Hippocampal formation (tissue), 2 donors: Measurements from ENCODE around the gene C2CD2L.
A peak's percentile ranks its signal among the peaks of the same experiment; 100 is the strongest.
"Not testable (repeated sequence)": the region's sequence is repeated elsewhere in the genome, so short reads cannot be mapped to it uniquely, and the experiment has no call there.

Experiments
- DNase-seq, 2 donors: peaks; one replicate each; lab custom pipeline; 2025; lab: John Stamatoyannopoulos, UW

C2CD2L gene

DNA sequence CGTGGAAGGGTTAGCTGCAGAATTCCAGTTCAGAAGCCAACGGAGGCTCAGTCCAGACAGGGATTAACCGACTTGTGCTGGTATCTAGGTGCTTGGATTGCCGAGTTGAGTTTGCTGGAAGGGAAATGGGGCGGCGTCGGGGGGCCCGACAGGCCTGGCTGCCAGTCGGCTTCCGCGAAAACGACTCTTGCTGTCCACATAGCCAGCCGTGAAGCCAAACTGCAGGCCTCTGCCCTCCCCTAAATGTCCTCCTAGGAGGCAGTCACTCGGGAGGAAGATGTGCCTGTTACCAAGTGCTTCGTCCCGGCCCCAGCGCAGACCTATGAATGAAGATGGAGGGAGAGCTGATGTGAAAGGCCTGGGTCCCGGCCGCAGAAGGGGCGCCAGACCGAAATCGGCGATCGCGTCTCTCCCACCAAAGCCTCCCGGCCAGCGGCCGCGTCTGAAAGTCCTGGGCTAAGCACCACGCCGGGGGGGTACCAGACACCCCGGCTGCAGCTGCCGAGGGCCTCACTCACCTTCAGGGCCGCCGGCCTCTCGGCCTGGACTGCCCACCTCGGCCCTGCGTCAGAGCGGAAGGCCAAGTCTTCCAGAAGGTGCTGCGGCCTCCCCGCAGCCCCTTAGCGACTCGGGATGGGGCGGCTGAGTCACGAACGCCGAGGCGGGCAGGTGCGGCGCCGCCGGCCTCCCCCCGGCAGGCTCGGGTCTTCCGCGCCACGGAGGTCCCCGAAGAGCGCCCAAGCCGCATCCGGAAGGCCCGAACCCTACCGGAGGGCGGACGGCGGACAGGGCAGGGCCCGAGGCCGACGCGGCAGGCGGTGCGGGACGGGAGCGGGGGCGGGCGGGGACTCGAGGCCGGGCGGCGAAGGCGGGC is 13.0 kb upstream of the C2CD2L start:
- peak in 1 of 2 donors; percentile 54 for DNase-seq

DNA sequence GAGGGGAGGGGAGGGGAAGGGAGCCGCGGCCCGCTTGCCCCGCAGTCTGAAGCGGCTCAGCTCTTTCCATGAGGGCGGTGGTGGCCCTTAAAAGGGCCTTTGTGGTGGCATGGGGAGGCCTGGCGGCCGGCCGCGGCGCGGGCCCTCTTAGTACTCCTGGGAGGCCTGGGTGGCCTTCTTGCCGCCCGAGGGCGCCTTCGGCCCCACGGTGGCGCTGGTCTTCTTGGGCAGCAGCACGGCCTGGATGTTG is 12.4 kb upstream of the C2CD2L start:
- peak; percentile 74 for DNase-seq

DNA sequence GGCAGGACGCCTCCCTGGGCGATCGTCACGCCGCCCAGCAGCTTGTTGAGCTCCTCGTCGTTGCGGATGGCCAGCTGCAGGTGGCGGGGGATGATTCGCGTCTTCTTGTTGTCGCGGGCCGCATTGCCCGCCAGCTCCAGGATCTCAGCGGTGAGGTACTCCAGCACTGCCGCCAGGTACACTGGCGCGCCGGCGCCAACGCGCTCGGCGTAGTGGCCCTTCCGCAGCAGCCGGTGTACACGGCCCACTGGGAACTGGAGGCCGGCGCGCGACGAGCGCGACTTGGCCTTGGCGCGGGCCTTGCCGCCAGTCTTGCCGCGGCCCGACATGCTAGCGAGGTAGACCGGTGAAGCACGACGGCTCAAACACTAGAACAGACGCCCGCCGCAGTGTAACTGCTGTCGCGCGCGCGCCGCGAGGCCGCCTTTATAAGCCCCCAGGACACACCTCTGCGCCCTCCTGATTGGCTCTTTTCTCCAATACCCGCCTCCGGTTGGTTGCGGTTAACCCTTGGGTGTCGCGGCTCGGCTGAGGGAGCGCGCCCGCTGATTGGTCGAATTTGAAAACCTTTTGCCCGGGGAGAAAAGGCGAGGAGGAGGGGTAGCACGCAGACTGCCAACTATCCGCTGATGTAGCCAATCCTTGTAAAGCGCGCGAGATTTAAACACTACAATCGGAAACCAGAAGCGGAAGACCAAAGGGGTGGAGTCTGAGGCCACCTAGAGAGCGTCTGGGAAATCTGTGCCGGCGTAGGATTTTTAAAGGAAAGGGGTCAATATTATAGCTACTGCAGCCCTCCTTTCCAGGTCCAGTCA is 11.9 kb upstream of the C2CD2L start:
- peak; percentile 99 for DNase-seq

DNA sequence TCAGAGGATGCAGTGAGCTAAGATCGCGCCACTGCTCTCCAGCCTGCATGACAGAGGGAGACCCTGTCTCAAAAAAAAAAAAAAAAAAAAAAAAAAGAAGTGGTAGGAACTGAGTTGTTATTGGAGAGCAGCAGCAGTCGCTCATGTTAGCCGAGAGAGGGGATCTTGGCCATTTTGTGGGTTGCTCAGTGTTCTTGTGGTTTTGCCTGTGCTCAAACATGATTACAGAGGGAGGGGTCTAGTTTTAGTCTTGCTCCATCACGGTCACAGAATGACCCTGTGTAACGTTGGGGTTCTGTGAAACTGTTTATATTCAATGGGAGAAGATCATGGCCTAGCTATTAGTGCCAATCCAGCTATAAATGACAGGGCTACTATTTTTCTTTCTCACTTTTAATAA is 7.4 kb upstream of the C2CD2L start:
- no peak for DNase-seq

DNA sequence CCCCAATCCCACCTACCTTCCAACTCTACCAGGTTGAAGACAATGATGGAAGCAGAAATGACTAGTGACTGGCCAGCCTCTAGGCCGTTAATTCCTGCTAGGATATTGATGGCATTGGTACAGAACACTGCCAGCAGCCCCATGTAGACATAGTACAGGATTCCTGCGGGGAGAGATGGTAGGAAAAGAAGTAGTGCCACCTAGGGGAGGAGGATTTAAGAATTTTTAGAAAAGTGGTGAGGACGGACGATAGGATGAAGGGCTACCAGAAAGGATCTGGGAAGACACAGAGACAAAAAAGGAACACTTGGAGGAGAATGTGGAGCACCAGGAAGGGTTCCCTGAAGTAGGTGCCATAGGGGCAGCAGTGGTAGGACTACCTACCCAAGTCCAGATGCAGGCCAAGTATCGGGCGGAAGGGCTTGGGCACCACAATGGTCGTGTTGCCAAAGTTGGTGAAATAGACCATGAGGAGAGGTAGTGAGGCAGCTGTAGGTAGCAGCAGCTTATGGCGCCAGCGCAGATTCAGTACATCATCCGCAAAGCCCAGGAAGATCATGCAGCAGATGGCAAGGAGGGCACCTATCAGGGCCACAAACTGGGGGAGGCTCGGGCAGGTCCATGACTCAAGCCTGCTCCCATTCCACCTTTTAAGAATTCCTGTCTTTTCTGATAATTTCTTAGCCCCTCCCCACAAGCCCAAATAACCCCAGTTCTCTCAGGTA is 6.7 kb upstream of the C2CD2L start:
- peak in 1 of 2 donors; percentile 24 for DNase-seq

DNA sequence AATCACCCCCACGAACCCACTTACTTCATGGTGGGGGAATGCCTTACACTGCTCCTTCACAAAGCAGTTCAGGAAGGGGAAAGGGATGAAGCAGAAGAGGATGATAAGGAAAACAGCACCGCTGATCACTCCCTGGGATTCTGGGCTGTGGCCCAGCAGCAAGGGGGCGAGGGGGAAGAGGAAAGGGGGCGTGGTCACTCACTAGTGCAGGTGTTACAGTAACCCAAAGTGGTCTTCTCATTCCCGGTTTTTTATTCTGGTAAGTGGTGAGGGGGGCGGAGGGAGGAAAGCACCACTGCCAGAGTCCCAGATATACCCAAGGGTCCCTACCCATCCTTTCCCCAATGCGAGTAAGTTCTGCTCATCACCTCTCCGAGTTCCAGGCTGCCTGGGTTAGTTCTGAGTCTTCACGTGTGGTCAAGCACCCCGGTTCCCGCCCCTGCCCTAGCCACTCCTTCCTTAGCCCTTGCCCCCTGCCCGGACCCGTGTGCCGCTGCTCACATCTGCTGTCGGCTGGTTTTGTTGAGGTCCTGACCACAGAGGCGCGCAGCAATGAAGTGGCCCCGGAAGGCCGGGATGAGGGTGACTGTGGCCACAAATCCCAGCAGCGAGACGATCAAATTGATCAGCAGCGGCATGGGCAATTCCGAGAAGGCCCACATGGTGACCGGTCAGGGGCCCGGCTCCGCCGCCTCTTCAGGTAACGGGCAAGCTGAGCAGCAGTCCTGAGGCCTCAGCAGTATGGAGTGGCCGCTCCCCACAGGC is 6.0 kb upstream of the C2CD2L start:
- DNase-seq, result no peak

DNA sequence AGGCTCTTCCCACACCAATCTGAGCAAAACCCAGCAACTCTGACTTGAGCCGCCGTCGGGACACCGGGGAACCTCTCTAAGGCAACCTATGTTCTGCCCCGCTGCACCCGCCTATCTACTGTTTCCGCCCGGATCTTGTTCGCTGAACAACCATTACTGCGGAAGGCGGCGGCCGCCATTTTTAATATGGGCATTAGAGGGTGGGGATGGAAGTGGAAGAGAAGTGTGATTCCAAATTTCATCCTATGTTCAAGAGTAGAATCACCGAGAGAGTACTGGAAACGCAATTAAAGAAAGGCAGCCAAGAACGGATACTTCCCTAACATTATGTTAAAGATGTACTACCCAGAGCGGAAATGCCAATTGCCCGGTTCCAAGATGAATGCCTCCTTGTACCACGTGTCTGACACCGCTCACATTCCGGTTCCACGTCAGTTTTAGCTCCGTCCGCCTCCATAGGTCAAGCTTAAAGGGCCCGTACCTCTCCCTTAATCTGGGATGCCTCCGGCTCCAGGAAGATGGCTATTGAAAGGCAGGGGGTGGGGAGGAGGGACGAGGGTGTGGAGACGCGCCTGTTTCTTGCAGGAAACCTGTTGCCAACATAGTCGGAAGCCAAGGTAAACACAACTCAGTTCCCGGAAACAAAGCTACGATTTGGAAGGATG is 5.3 kb upstream of the C2CD2L start, which contains the start of gene DPAGT1:
DPAGT1 (minus strand) TSS at position 95 of the 665 bp plus-strand sequence. CDS start 198 bp downstream, outside the sequence.
- DNase-seq, result peak; percentile 88 to 98

DNA sequence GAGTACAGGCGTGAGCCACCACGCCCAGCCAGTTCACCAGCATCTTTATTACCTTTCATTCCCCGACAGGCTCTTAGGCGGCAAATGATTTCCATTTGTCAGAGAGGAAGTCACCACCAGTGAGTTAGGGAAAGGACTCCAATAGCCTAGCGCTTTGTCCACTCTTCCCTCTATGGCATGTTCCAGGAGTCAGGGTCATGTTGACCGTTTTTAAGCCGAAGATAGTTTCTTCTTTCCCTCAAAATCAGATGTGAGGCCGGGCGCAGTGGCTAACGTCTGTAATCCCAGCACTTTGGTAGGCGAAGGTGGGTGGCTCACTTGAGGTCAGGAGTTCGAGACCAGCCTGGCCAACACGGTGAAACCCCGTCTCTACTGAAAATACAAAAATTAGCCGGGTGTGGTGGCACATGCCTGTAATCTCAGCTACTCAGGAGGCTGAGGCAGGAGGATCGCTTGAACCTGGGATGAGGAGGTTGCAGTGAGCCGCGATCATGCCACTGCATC is 3.9 kb upstream of the C2CD2L start:
- DNase-seq, result not testable (repeated sequence)

DNA sequence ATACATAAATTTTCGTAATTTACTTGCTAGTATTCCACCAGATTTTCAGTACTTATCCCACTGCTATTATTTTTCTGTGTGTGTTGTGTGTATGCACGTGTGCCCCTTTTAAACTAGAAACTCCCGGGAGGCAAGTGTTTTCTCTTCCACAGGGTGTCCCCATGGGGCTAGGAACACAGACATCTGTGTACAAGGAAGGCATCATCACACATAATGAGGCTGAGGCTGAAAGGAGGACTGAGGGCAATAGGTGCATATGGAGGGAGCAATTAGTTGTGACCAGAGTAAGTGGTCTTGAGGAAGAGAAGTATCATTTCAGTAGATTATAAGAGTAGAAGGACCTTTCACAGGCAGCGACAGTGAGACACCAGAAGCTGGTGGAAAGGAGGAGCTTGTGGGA is 3.4 kb upstream of the C2CD2L start:
- peak in 1 of 2 donors; percentile 2 for DNase-seq

DNA sequence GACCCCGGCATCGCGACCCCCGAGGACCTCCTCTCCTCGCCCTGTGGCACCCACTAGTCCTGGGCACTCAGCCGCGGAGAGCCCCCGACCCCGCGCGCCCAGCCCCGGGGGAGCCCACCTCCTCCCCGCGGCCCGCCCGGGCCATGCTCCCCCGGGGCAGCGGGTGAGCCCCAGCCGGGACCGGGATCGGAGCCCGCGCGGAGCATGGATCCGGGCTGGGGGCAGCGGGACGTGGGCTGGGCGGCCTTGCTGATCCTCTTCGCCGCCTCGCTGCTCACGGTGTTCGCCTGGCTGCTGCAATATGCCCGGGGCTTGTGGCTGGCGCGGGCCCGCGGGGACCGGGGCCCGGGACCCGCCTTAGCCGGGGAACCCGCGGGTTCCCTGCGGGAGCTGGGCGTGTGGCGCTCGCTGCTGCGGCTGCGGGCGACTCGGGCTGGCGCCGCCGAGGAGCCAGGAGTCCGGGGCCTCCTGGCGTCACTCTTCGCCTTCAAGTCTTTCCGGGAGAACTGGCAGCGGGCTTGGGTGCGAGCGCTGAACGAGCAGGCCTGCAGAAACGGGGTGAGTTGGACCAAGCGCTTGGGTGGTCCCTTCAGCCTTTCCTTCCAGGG is 498 bp downstream of the C2CD2L start:
- DNase-seq, result no peak

DNA sequence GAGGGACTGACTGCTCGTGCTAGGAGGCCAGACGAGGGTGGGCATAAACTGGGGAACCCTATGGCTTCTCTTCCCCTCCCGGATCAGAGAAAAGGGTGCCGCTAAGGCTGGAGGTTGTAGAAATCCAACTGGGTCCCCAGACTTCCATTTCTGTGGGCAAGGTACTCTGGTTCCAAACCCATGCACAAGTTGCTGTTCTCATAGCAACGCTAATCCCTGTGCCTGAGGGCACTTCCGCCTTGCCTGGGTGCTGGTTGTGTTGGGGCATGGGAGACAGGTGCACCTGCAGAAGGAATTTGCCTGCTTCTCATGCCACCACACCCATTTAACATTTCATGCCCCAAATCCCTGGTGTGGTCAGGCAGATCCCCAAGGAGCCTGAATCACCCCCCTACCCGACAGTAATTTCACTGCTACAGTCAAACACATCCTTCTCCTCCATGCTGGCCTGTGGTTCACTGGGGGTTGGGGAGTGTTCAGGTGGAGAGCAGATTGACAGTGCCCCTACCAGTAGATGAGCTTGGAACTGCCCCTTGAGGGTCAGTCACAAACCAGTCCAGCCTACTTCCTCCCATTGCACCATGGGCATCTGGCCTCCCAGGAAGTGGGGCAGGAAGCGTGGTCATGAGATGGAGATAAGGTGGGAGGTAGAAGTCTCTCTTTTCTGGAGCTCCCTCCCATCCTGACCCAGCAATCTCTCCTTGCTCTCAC is 1.2 kb downstream of the C2CD2L start:
- DNase-seq, result peak in 1 of 2 donors; percentile 3

DNA sequence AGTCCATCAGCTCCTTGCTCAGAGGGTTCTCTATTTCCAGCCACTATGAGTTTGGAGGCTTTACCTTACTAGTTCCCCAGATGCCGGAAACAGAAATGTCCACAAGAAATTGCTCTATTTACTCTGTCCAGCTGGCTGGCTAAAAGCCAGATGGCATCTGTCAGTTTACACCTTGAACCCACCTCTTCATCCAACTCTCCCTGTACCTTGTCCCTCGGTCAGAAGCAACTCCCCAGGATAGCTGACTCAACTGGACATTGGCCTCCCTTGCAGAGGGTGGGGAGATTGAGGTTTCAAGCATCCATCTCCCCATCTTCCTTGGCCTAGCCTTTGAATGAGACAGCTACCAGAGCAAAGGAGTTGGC is 1.7 kb downstream of the C2CD2L start:
- no peak for DNase-seq

DNA sequence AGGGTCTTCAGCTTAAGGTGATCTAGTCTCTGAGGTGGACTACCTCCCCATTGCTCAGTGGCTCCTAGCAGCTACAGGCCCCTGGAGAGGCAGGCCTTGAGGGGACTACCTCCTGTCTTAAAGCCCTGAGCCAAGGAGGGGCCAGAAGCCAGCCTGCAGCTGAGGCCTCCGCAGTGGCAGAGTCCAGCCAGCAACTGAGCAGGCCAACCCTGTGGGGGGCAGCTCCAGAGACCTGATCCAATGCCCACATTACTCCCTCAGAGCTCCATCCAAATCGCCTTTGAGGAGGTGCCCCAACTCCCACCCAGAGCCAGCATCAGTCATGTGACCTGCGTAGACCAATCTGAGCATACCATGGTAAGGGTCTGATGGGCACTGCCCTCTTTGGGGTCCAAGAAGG is 2.7 kb downstream of the C2CD2L start:
- no peak for DNase-seq

DNA sequence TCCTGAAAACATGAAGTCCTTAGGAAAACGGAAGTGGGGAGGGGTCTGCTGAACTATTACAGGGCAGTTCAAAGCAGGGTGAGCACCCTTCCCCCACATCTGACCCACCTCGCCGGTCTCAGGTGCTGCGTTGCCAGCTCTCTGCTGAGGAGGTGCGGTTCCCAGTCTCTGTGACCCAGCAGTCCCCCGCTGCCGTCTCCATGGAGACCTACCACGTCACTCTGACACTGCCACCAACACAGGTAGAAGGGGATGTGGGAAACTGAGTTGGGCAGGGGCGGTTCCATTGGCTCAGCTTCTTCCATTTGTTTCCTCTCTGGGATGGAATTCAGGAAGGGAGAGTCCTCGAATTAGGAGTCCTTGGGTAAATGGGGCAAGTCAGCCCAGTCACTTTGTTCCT is 3.3 kb downstream of the C2CD2L start:
- DNase-seq, result no peak

DNA sequence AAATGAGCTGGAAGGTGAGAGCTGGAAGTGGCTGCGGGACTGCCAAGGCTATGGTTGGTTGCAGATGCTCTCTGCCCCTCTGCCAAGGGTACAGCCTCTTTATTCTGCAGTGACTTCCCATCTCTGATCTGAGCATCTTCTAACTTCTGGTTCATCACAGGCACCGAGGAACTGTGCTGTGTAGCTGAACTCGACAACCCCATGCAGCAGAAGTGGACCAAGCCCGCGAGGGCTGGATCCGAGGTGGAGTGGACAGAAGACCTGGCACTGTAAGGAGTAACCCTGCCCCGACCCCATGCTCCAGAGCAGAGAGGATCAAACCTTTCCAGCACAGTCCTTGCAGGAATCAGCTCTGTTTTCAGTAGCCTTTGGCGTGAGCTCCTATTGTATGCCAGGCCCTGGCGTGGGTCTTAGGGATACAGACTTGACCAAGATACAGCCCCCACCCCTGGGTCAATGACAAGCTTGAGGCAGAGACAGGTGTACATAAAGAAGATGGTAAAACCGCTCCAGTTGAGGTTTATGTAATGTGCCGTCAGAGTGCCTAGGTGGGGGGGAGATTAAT is 4.3 kb downstream of the C2CD2L start:
- DNase-seq, result no peak

DNA sequence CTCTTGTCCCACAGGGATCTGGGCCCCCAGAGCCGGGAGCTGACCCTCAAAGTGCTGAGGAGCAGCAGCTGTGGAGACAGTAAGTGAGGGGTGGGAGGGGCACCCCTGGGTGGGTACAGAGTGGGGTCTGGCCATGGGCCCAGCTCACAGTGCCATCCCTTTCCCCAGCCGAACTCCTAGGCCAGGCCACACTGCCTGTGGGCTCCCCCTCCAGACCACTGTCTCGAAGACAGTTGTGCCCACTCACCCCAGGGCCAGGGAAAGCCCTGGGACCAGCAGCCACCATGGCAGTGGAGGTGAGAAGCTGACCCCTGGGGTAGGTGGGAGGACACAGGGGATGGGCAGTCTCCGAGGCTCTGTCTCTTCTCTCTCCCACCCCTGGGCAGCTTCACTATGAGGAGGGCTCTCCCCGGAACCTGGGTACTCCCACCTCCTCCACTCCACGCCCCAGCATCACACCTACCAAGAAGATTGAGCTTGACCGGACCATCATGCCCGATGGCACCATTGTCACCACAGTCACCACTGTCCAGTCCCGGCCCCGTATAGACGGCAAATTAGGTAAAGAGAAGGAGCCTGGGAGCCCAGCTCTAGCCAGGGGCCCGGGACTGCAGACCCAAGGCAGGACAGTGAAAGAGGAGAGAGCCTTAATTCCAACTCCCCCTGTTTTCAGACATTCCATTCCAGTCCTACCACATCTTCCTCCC is 5.3 kb downstream of the C2CD2L start:
- DNase-seq, result no peak

DNA sequence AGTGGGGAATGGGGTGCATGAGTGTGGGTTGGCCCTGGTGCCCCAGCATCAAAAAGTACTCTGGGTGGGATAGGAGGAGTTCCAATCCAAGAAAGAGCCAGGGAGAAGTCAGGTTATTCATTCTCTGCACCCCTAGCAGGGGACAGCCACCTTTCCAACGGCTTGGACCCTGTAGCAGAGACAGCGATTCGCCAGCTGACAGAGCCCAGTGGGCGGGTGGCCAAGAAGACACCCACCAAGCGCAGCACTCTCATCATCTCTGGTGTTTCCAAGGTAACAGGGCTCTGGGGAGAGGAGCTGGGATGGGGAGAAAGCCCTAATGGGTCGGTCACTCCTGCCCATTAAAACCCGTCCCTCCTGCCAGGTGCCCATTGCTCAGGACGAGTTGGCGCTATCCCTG is 6.6 kb downstream of the C2CD2L start:
- DNase-seq, result no peak

DNA sequence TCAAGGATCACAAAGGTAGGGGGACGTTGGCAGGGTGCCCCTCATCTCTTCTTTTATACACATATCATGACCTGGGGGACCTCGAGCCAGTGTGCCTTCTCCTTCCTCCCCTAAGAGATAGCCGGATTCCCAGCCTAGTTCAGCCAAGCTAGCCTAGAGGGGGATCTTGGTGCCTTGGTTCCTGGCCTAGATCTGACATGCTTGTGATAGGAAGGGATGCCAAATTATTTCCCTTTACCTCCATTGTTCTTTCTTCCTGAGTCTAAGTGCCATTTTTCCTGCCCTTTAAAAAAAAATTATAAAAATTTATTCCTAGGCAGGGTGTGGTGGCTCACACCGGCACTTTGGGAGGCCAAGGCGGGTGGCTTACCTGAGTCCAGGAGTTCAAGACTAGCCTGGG is 7.2 kb downstream of the C2CD2L start:
- no peak for DNase-seq
